Neural cell (in vitro differentiated cells): Measurements from ENCODE around the gene HLA-DMA. TPM values are rescaled to one million over a fixed set of nuclear protein-coding genes. Genes with fewer than 3 reads are reported as not detected.

Source experiments
- H2AFZ ChIP-seq: fragments of 200-600, 300-800 bp; sonication (generic), shearing (Covaris generic); 2 replicates; pipeline ENCODE4 v1.6.0; 2014; ENCODE audit warnings: low read depth, mild to moderate bottlenecking, antibody characterized with exemption, low read length, moderate library complexity
- H3F3A ChIP-seq: fragments of 200-600 bp; shearing (Covaris generic); 2 replicates; pipeline ENCODE4 v1.6.1; 2016; ENCODE audit warnings: mild to moderate bottlenecking, moderate library complexity, mixed read lengths, antibody characterized with exemption, low read length; ENCODE audit not compliant: insufficient read depth, poor library complexity, severe bottlenecking
- H3K27ac ChIP-seq: fragments of 200-600, 300-800 bp; sonication (generic), shearing (Covaris generic); 2 replicates; pipeline ENCODE4 v1.5.1; 2014; ENCODE audit warnings: mild to moderate bottlenecking, low read length, moderate library complexity
- H3K27me3 ChIP-seq: fragments of 300-800, 200-600 bp; sonication (generic), shearing (Covaris generic); 2 replicates; pipeline ENCODE4 v1.6.0; 2014; ENCODE audit warnings: mild to moderate bottlenecking, low read depth, low read length, moderate library complexity; ENCODE audit not compliant: insufficient read depth
- H3K36me3 ChIP-seq: fragments of 300-800, 200-600 bp; sonication (generic), shearing (Covaris generic); 2 replicates; pipeline ENCODE4 v1.5.1; 2014; ENCODE audit warnings: mild to moderate bottlenecking, antibody characterized with exemption, low read length, moderate library complexity; ENCODE audit not compliant: insufficient read depth
- H3K4me2 ChIP-seq: fragments of 300-800, 200-600 bp; sonication (generic), shearing (Covaris generic); 2 replicates; pipeline ENCODE4 v1.6.0; 2014; ENCODE audit warnings: mild to moderate bottlenecking, low read length
- H3K4me3 ChIP-seq: fragments of 300-800, 200-600 bp; sonication (generic), shearing (Covaris generic); 2 replicates; pipeline ENCODE4 v1.5.1; 2014; ENCODE audit warnings: mild to moderate bottlenecking, low read length, moderate library complexity
- H3K79me2 ChIP-seq: fragments of 200-600 bp; shearing (Covaris generic); replicated peaks from 2 replicates; pipeline ENCODE4 v1.6.0; 2014; ENCODE audit warnings: mild to moderate bottlenecking, low read length, moderate library complexity; ENCODE audit not compliant: insufficient read depth
- H3K9ac ChIP-seq: fragments of 300-800, 200-600 bp; sonication (generic), shearing (Covaris generic); 2 replicates; pipeline ENCODE4 v1.6.1; 2016; ENCODE audit warnings: mild to moderate bottlenecking, low read length, mixed read lengths
- H3K9me2 ChIP-seq: fragments of 200-600 bp; shearing (Covaris generic); 2 replicates; pipeline ENCODE4 v1.6.1; 2016; ENCODE audit warnings: mild to moderate bottlenecking, low read length, mixed read lengths; ENCODE audit not compliant: insufficient read depth
- H3K9me3 ChIP-seq: fragments of 200-600, 300-800 bp; sonication (generic), shearing (Covaris generic); 2 replicates; pipeline ENCODE4 v1.6.1; 2016; ENCODE audit warnings: mild to moderate bottlenecking, mixed run types, low read length, moderate library complexity, mixed read lengths
- H4K20me1 ChIP-seq: fragments of 200-600 bp; shearing (Covaris generic); 2 replicates; pipeline ENCODE4 v1.6.1; 2016; ENCODE audit warnings: mild to moderate bottlenecking, mixed run types; ENCODE audit not compliant: insufficient read depth
- CTCF ChIP-seq: fragments of 450-650 bp; IDR thresholded peaks from 2 replicates; pipeline ENCODE4 v1.5.1; 2014; ENCODE audit warnings: antibody characterized with exemption, mild to moderate bottlenecking, moderate library complexity; ENCODE audit not compliant: poor library complexity, severe bottlenecking
- EP300 ChIP-seq: fragments of 450-650 bp; conservative IDR thresholded peaks from 2 replicates; pipeline ENCODE4 v1.6.1; 2014; ENCODE audit warnings: antibody characterized with exemption, mild to moderate bottlenecking, moderate library complexity; ENCODE audit not compliant: poor library complexity, severe bottlenecking
- EZH2 ChIP-seq: fragments of 200-600, 300-800 bp; shearing (Covaris generic), sonication (generic); IDR thresholded peaks from 2 replicates; pipeline ENCODE4 v1.6.1; 2014; ENCODE audit warnings: antibody characterized with exemption, low read length, borderline replicate concordance, mild to moderate bottlenecking; ENCODE audit not compliant: insufficient read depth, poor library complexity, severe bottlenecking
- MXI1 ChIP-seq: fragments of 450-650 bp; conservative IDR thresholded peaks from 2 replicates; pipeline ENCODE4 v1.6.1; 2014; ENCODE audit warnings: antibody characterized with exemption, mild to moderate bottlenecking; ENCODE audit not compliant: poor library complexity, severe bottlenecking
- POLR2AphosphoS5 ChIP-seq: IDR thresholded peaks from 2 replicates; pipeline ENCODE4 v1.6.1; 2012
- RAD21 ChIP-seq: fragments of 450-650 bp; conservative IDR thresholded peaks from 2 replicates; pipeline ENCODE4 v1.6.1; 2014; ENCODE audit warnings: antibody characterized with exemption, mild to moderate bottlenecking, moderate library complexity
- REST ChIP-seq: IDR thresholded peaks from 2 replicates; pipeline ENCODE4 v1.6.1; 2012; ENCODE audit warnings: borderline replicate concordance
- SMC3 ChIP-seq: fragments of 450-650 bp; conservative IDR thresholded peaks from 2 replicates; pipeline ENCODE4 v1.6.1; 2014; ENCODE audit warnings: antibody characterized with exemption, mild to moderate bottlenecking, moderate library complexity; ENCODE audit not compliant: poor library complexity
- TAF1 ChIP-seq: IDR thresholded peaks from 2 replicates; pipeline ENCODE4 v1.6.1; 2012; ENCODE audit warnings: low read depth
- polyA plus RNA-seq: library from polyadenylated mRNA; depleted of rRNA; stranded (reverse); fragments of >200 nt; gene quantifications from 2 replicates; pipeline ENCODE4 v1.2.3, GENCODE V29; 2014

The HLA-DMA gene
- polyA plus RNA-seq, 1 donor from 2014 or later = 4.4 TPM

- Histone ChIP-seq H4K20me1 (no peaks in the 10 kb centered on the region), H3K79me2 (no peaks in the 10 kb centered on the region), H3K9ac (no peak overlapping the region), H3K36me3 (no peaks in the 10 kb centered on the region), H3K27me3 (no peaks in the 10 kb centered on the region), H3F3A (no peaks in the 10 kb centered on the region), H3K9me2 (no peaks in the 10 kb centered on the region), H2AFZ (no peak overlapping the region), H3K27ac (no peak overlapping the region), H3K4me2 (no peak overlapping the region), H3K4me3 (no peak overlapping the region), H3K9me3 (no peaks in the 10 kb centered on the region)
- TF ChIP-seq RAD21 = no peak
- no peak for TF ChIP-seq EP300
- no peak for TF ChIP-seq POLR2AphosphoS5
- TF ChIP-seq REST = no peak
- no peak for TF ChIP-seq MXI1
- no peak for TF ChIP-seq TAF1
- TF ChIP-seq SMC3 = no peak
- TF ChIP-seq EZH2 = no peak
- TF ChIP-seq CTCF = no peak
Measured at GRCh38 chr6:32906539-32906938, 46.4 kb downstream of the HLA-DMA start.

- Histone ChIP-seq H3K27ac (no peak overlapping the region), H3K9me2 (no peaks in the 10 kb centered on the region), H3K9ac (no peak overlapping the region), H3K4me3 (no peak overlapping the region), H3K27me3 (no peaks in the 10 kb centered on the region), H3K79me2 (no peaks in the 10 kb centered on the region), H3F3A (no peaks in the 10 kb centered on the region), H4K20me1 (no peaks in the 10 kb centered on the region), H2AFZ (no peak overlapping the region), H3K4me2 (no peak overlapping the region), H3K36me3 (no peaks in the 10 kb centered on the region), H3K9me3 (no peaks in the 10 kb centered on the region)
- TF ChIP-seq REST (no peak), SMC3 (no peak), RAD21 (no peak), CTCF (no peak), EP300 (no peak), EZH2 (no peak)
Measured at GRCh38 chr6:32905078-32905477, 47.8 kb downstream of the HLA-DMA start.
